H1 (cell line): ENCODE results near the gene SMARCC1.

Experiments
- CTCF ChIP-seq, 3 experiments: IDR thresholded peaks; 1 replicate in 2 of 3; 2 replicates in 1 of 3; pipeline versions ENCODE4 v1.5.1 to v1.6.1; 2011; ENCODE audit warnings: low read length in 3 of 3, mild to moderate bottlenecking in 3 of 3, inconsistent platforms in 2 of 3, low read depth in 1 of 3, moderate library complexity in 1 of 3; ENCODE audit not compliant: insufficient read depth in 1 of 3; ENCODE audit errors: control extremely low read depth in 1 of 3
- NRF1 ChIP-seq: IDR thresholded peaks from 2 replicates; pipeline ENCODE4 v1.6.1; 2011; ENCODE audit warnings: mild to moderate bottlenecking, low read depth, low read length, improper control_type of control experiment
- ZNF274 ChIP-seq: IDR thresholded peaks from 2 replicates; pipeline ENCODE4 v1.7.0; 2012; ENCODE audit warnings: low read length, borderline replicate concordance; ENCODE audit errors: extremely low read depth

- TF ChIP-seq CTCF (IDR thresholded peaks at IDR 0.05; ENCODE audit: control extremely low read depth in 1 of 3, insufficient read depth in 1 of 3, low read depth in 1 of 3, low read length in 3 of 3) (no peak), NRF1 (no peak), ZNF274 (no peak)
Observed at GRCh38 chr3:47817609-47818008, 35.9 kb upstream of the SMARCC1 start.
